Left ventricle myocardium superior (tissue), 1 donor: ENCODE results near the gene VSIG4. TPM values are rescaled to one million over a fixed set of nuclear protein-coding genes. Genes with fewer than 3 reads are reported as not detected.
"Not testable (repeated sequence)": the region's sequence is repeated elsewhere in the genome, so short reads cannot be mapped to it uniquely, and the experiment has no call there.

Experiments
- ATAC-seq: fragments of 200-7000 bp; cut with Tn5 transposase; one replicate; pipeline ENCODE4 v1.9.1; 2020; ENCODE audit warnings: mild to moderate bottlenecking, moderate library complexity
- DNase-seq: peaks from one replicate; pipeline ENCODE4 v3.0.0-alpha.2; 2020
- intact Hi-C: fragments of 100-400 bp; cut with micrococcal nuclease; formaldehyde crosslinking; loops from one replicate; pipeline ENCODE4 v1.11.0; 2022
- long read RNA-seq: library from polyadenylated mRNA; unstranded; transcript quantifications from one replicate; pipeline ENCODE4 v2.0.0, GENCODE V29; 2021
- total RNA-seq: library from RNA; stranded (reverse); fragmentation: NEBNext Ultra II Directional; extraction: Animal tissue kit (Norgen Biotek cat#: 25700); gene quantifications from one replicate; pipeline ENCODE4 v1.2.1, GENCODE V29; 2021
- donor health status: DM: no; HTN: yes; CAD: no; lungs with severe emphysema.

Gene VSIG4
- total RNA-seq, result 42.1 TPM
- long read RNA-seq, transcript VSIG4-201 (8 exons, 1,834 nt), result major isoform, 12 of 25 reads
- long read RNA-seq, partial matches to known transcripts, result 2 of 25 reads
- long read RNA-seq, other reads (novel, unspliced or antisense), result 9 of 25 reads

- ATAC-seq (peak; percentile 57), DNase-seq (peak; percentile 37)
- intact Hi-C loops, result no loop called here
Observed at GRCh38 chrX:66039944-66040343, at the start of gene VSIG4. VSIG4 (minus strand) TSS chrX:66040080; CDS start chrX:66039998, 82 bp downstream.

GRCh38 chrX:66076801-66077200, 36.9 kb upstream of the VSIG4 start:
- intact Hi-C loops, result no loop called here
- no peak for ATAC-seq
- no peak for DNase-seq

GRCh38 chrX:66074920-66075879, 35.3 kb upstream of the VSIG4 start:
- intact Hi-C loops, result no loop called here
- ATAC-seq, result peak; percentile 43
- peak; percentile 53 for DNase-seq

DNA sequence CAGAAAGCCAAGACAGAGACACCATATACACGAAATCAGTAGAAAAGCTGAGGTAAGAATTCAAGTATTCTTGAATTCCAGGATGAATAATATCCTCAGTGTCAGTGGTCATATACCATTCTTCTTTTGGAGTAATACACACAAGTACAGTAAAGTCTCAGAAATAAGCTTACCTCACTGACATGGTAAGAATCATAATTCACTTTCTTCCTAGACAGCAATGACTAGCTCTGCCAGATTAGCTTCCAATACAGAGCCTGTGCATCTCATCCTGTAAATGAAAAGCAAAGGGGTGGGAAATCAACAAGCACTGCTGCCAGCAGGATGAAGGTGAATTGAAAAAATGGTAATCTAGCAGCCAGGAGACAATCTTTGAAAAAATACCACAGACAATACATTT, 31.2 kb upstream of the VSIG4 start:
- intact Hi-C loops, result no loop called here

GRCh38 chrX:66064261-66064660, 24.4 kb upstream of the VSIG4 start:
- DNase-seq, result no peak
- intact Hi-C loops, result no loop called here
- ATAC-seq, result no peak

More for the DNA sequence above, 31.2 kb upstream of the VSIG4 start:
- no peak for DNase-seq
- no peak for ATAC-seq

DNA sequence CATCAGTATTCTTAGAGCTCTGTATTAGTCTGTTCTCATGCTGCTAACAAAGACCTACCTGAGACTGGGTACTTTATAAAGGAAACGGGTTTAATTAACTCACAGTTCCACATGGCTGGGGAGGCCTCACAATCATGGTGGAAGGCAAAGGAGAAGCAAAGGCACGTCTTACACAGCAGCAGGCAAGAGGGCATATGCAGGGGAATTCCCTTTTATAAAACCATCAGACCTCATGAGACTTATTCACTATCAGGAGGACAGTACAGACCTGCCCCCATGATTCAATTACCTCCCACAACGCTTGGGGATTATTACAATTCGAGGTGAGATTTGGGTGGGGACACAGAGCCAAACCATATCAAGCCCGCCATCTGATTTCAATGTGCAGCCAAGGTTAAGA, 17.1 kb upstream of the VSIG4 start:
- DNase-seq, intact Hi-C loops, ATAC-seq: not testable (repeated sequence)

DNA sequence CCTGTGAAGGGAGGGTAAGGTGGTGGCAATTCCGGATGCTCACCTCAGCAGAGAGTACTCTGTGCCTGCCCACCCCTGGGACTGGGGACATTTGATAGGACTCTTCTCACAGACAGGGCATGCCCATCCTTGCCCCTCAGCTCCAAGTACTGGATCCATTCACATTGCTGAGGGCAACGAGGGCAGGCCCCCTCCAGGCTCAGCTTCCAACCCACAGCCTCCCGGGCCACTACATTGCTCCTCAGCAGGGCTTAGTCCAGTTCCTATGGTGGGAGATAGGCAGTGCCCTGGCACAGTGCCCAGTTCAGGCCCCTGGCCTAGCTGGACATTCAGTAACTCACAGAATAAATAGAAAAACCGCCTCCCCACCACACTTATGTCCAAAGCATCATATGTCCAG, 15.1 kb upstream of the VSIG4 start:
- intact Hi-C loops, result no loop called here

GRCh38 chrX:66053414-66053813, 13.5 kb upstream of the VSIG4 start:
- ATAC-seq (no peak), DNase-seq (no peak)
- intact Hi-C loops, result no loop called here

More for the DNA sequence above, 15.1 kb upstream of the VSIG4 start:
- DNase-seq (no peak), ATAC-seq (no peak)

DNA sequence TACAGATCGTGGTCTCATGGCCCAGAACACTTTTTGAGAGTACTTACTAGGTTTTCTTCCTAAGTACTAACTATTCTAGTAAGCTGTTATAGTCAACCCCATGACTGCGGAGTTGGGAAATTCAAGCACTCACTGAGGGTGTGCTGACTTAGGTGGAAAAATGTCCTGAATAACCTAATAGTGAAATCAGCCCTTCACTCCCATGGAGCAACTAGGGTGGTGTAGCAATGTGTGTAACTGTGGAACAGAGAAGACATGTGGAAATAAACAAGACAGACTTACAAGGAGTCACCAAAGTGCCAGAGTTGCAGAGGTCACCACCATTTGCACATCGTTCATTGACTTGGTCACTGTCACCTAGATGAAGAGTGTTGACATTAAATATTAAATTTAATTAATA, 12.1 kb upstream of the VSIG4 start:
- intact Hi-C loops, result no loop called here
- no peak for ATAC-seq
- DNase-seq, result no peak

DNA sequence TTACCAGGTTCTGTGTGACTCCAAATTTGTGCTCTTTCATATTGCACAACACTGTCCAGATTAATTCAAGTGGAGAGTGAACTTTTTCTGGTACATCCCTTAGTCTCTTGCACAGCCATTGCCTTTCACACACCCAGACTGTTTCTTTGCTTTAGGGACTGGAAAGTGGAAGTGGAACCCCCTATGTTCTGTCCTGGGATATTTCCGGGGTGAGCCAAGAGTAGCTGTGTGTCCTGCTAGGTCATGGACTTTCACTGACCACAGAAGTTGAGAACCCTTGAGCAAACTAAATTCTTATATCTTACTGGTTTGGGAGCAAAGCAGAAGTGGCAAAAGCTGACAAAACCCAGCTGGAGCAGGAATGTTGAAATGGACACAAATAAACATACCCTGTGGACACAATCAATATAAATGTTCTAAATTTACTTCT, 10.3 kb upstream of the VSIG4 start:
- peak; percentile 73 for ATAC-seq
- DNase-seq, result no peak
- intact Hi-C loops, result no loop called here

- intact Hi-C loops, result no loop called here
- no peak for ATAC-seq
- DNase-seq, result no peak
Observed at GRCh38 chrX:66049056-66049455, 9.2 kb upstream of the VSIG4 start.

DNA sequence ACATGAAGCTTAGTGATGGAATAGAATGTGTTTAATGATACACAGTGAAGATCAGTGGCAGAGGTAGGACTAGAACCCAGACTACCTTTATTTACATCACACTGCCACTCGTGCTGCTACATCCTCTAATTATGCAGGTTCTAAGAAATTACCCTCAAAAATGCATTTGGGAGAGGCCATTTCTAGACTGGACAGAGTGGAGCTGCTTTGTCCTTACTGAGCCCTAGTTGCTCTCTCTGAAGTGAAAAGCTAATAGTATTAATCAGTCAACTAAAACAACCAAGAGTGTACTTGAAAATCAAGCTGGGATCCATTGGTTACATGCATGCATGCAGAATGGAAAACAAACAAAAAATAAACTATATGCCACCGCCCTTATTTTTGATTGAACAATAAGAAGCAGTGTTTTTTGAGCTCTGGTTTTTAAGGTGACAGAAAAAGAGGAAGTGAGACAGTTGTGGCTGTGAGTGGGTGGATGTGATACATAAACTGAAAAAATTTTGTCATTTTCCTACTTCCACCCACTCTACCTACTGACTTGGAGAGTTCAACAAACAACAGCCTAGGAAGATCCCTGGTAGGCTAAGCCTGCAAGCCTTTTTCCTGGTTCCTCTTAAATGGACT, 6.8 kb upstream of the VSIG4 start:
- DNase-seq, result no peak
- ATAC-seq, result no peak
- intact Hi-C loops, result no loop called here

- no peak for DNase-seq
- ATAC-seq, result no peak
- intact Hi-C loops, result no loop called here
Observed at GRCh38 chrX:66045894-66046293, 6.0 kb upstream of the VSIG4 start.

- intact Hi-C loops, result no loop called here
- DNase-seq (no peak), ATAC-seq (no peak)
Observed at GRCh38 chrX:66043584-66043983, 3.7 kb upstream of the VSIG4 start.

- ATAC-seq (no peak), DNase-seq (no peak)
- intact Hi-C loops, result no loop called here
Observed at GRCh38 chrX:66042307-66043077, 2.6 kb upstream of the VSIG4 start.

GRCh38 chrX:66038115-66038514, 1.8 kb downstream of the VSIG4 start:
- ATAC-seq (no peak), DNase-seq (no peak)
- intact Hi-C loops, result no loop called here

DNA sequence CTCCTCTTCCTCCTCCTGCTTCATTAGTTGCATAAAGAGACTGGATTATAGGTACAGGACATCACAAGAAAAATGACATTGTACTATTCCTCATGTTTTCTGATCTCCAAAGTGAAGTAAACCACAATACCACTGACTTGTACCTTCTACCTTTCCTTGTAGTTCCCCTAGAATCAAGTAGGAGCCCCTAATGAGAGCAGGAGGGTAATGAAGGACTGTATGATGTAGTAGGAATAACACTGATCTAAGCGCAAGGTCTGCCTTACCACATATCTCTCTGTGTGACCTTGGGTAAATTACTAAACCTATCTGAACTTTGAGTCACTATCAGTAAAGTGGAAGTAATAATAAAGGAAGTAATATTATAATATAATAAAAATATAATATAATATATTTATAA, 3.6 kb downstream of the VSIG4 start:
- intact Hi-C loops, result no loop called here
- ATAC-seq, result no peak
- no peak for DNase-seq

DNA sequence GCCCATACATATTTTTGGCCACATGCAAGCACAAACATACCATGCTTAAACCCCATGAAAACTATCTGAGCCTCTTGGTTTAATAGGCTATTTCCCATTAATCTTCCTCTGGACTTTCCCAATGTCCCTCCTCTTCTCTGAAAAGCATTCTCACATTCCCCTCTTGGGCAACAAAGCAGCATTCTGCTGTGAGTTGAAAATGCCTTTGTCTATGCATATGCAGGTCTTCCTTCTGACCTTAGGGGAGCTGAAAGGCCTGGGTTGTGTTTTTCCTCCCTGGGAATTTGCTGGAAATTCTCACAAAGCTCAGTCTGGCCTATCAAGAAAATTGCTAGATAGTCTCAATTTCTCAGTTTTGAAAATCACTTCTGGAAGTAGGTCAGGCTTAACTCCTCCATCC, 4.2 kb downstream of the VSIG4 start:
- DNase-seq (no peak), ATAC-seq (no peak)
- intact Hi-C loops, result no loop called here

GRCh38 chrX:66030505-66031317, 9.2 kb downstream of the VSIG4 start:
- intact Hi-C loops, result no loop called here
- no peak for ATAC-seq

More at GRCh38 chrX:66030505-66031317, 9.2 kb downstream of the VSIG4 start:
- no peak for DNase-seq
